Stimulated activated CD8-positive, alpha-beta memory T cell treated with anti-CD3 and anti-CD28 coated beads, Interleukin-15, amount 100 ng/mL, for 24 hours (primary cell): Measurements from ENCODE around the gene DLG2.
A peak's percentile ranks its signal among the peaks of the same experiment; 100 is the strongest.
"Not testable (repeated sequence)": the region's sequence is repeated elsewhere in the genome, so short reads cannot be mapped to it uniquely, and the experiment has no call there.

Source experiments
- DNase-seq: peaks from one replicate; pipeline ENCODE4 v3.0.0-alpha.2; 2020; ENCODE audit warnings: low read depth

The DLG2 gene

GRCh38 chr11:85627332-85627997 lies at the start of gene DLG2:
DLG2 (minus strand) TSS chr11:85627344.
- peak; percentile 14 for DNase-seq

GRCh38 chr11:85673393-85673792 lies 46.2 kb upstream of the DLG2 start:
- DNase-seq: no peak

- DNase-seq: no peak
Observed at GRCh38 chr11:85672105-85672902, 45.2 kb upstream of the DLG2 start.

- not testable (repeated sequence) for DNase-seq
Observed at GRCh38 chr11:85670949-85671663, 44.0 kb upstream of the DLG2 start.

- DNase-seq: no peak
Observed at GRCh38 chr11:85668157-85668556, 41.0 kb upstream of the DLG2 start.

GRCh38 chr11:85666687-85667086 lies 39.5 kb upstream of the DLG2 start:
- DNase-seq: no peak

GRCh38 chr11:85665733-85666132 lies 38.6 kb upstream of the DLG2 start:
- DNase-seq: no peak

GRCh38 chr11:85664615-85665481 lies 37.7 kb upstream of the DLG2 start, which contains the start of gene CREBZF:
CREBZF (minus strand) TSS chr11:85665129; CDS start chr11:85664875, 254 bp downstream.
- DNase-seq: peak; percentile 84

GRCh38 chr11:85663753-85664614 lies 36.8 kb upstream of the DLG2 start:
- DNase-seq: peak; percentile 68

GRCh38 chr11:85663080-85663752 lies 36.1 kb upstream of the DLG2 start:
- no peak for DNase-seq

GRCh38 chr11:85661972-85662664 lies 35.0 kb upstream of the DLG2 start:
- no peak for DNase-seq

GRCh38 chr11:85658180-85658579 lies 31.0 kb upstream of the DLG2 start:
- no peak for DNase-seq

GRCh38 chr11:85656777-85657176 lies 29.6 kb upstream of the DLG2 start:
- DNase-seq: no peak

- not testable (repeated sequence) for DNase-seq
Observed at GRCh38 chr11:85654343-85654742, 27.2 kb upstream of the DLG2 start.

GRCh38 chr11:85652786-85653447 lies 25.8 kb upstream of the DLG2 start:
- no peak for DNase-seq

GRCh38 chr11:85651118-85651517 lies 24.0 kb upstream of the DLG2 start:
- no peak for DNase-seq

- DNase-seq: peak; percentile 86
Observed at GRCh38 chr11:85647604-85648299, 20.6 kb upstream of the DLG2 start, which contains the start of gene TMEM126A. TMEM126A (plus strand) TSS chr11:85647967; CDS start chr11:85650256, 2,289 bp downstream.

- DNase-seq: no peak
Observed at GRCh38 chr11:85647078-85647477, 19.9 kb upstream of the DLG2 start.
